ENCODE data around the gene ASTL. TPM values are rescaled to one million over a fixed set of nuclear protein-coding genes. Genes with fewer than 3 reads are reported as not detected.

ASTL gene
- total RNA-seq, 1 experiment from 2014 or later: 0.23 TPM

DNA sequence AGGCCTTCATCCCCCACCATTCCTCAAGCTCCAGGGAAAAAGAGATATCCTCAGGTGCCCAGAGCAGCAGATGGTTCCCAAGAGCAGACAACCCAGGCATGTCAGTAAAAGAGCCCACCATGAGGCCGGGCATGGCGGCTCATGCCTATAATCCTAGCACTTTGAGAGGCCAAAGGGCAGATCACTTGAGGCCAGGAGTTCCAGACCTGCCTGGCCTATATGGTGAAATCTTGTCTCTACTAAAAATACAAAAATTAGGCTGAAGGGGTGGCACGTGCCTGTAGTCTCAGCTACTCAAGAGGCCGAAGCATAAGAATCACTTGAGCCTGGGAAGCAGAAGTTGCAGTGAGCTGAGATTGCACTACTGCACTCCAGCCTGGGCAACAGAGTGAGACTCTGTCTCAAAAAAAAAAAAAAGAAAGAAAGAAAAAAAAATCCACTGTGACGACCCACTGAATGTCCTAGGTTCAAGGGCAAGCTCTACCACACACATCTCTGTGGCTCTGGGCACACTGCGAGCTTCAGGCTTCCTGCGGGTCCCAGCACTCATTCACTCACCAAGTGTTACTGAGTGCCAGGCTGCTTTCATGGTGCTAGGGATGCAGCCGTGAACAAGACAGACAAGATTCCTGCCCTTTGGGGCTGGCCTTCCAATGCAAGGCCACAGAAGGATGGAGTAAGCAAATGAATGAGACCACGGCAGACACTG is 13.4 kb upstream of the ASTL start:
- DNase-seq: no peak
- H3K27me3 Mint-ChIP-seq (ENCODE audit: insufficient read depth, unreplicated experiment): no peaks in the 10 kb centered on the region
- intact Hi-C loops (cut with micrococcal nuclease; ENCODE audit: unreplicated experiment): no loop called here
- Histone ChIP-seq H3K4me3 (ENCODE audit: low read depth, low read length) (no peak overlapping the region), H3K4me1 (no peaks in the 10 kb centered on the region), H3K9me3 (no peaks in the 10 kb centered on the region), H3K36me3 (ENCODE audit: control insufficient read depth, insufficient read depth, low read length) (no peaks in the 10 kb centered on the region), H3K27me3 (replicated peaks; ENCODE audit: control insufficient read depth, insufficient read depth, low read length) (no peaks in the 10 kb centered on the region)
- no peaks in the 10 kb centered on the region for H3K9me3 Mint-ChIP-seq (ENCODE audit: unreplicated experiment)
- CTCF ChIA-PET: interaction anchor here (2.1 kb wide), 1 partner anchor 23 kb away, joined by 6 read pairs; no protein-coding TSS in a partner anchor
- POLR2A ChIA-PET: interaction anchor here (0.5 kb wide), 1 partner anchor 57 kb away, joined by 3 read pairs; the partner anchor contains the start of gene STARD7
- H3K36me3 Mint-ChIP-seq (ENCODE audit: insufficient read depth, unreplicated experiment): no peaks in the 10 kb centered on the region
- no TSS peak for BruUV-seq (replicated peaks)
- no peak overlapping the region for H3K4me3 Mint-ChIP-seq (ENCODE audit: unreplicated experiment)
- TF ChIP-seq, protein P1, sequence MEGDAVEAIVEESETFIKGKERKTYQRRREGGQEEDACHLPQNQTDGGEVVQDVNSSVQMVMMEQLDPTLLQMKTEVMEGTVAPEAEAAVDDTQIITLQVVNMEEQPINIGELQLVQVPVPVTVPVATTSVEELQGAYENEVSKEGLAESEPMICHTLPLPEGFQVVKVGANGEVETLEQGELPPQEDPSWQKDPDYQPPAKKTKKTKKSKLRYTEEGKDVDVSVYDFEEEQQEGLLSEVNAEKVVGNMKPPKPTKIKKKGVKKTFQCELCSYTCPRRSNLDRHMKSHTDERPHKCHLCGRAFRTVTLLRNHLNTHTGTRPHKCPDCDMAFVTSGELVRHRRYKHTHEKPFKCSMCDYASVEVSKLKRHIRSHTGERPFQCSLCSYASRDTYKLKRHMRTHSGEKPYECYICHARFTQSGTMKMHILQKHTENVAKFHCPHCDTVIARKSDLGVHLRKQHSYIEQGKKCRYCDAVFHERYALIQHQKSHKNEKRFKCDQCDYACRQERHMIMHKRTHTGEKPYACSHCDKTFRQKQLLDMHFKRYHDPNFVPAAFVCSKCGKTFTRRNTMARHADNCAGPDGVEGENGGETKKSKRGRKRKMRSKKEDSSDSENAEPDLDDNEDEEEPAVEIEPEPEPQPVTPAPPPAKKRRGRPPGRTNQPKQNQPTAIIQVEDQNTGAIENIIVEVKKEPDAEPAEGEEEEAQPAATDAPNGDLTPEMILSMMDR (IDR thresholded peaks at IDR 0.05; ENCODE audit: insufficient read depth in 1 of 2, low read depth in 1 of 2, low read length in 1 of 2, severe bottlenecking in 1 of 2, unreplicated experiment in 1 of 2): no peak
- no peak overlapping the region for H3K27ac Mint-ChIP-seq (ENCODE audit: unreplicated experiment)
- H3K4me1 Mint-ChIP-seq (ENCODE audit: low read depth, unreplicated experiment): no peaks in the 10 kb centered on the region

DNA sequence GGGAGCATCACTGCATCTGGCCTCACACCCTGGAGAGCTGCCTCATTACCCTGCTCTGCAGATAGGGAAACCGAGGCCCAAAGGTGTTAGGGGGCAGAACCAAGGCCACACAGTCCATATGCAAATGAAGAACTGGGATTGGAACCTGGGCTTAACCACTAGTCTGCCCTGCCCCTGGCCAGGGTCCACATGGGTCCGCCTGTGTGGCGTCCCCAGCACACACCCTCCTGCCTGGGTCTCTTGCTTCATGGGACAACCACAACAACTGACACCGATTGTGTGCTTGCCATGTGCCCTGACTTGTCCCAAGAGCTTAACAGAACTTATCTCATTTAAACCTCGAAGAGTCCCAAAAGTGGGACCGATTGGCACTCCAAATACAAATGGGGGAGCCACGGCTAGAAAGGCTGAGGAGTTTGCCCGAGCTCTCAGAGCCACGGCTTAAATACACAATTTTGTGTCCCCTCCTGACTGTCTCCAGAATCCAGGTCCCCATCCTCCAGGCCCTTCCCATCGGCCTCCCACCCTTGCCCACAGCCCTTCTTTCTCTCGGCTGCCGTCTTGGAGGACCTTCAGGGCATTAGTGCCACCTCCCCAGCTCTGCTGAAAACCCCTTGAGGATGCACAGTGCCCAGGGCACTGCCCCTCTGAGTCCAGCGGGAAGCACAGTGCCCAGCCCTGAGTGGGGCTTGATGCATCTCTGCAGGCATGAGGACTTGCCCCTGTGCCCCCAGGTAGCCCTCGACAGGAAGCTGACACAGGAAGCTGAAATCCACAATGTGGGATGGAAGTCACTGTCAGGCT is 12.7 kb upstream of the ASTL start:
- intact Hi-C loops (cut with micrococcal nuclease; ENCODE audit: unreplicated experiment): no loop called here
- no peak overlapping the region for H3K4me3 ChIP-seq (ENCODE audit: low read depth, low read length)
- H3K9me3 ChIP-seq: no peaks in the 10 kb centered on the region
- POLR2A ChIA-PET: interaction anchor here (0.7 kb wide), 1 partner anchor 58 kb away, joined by 3 read pairs; the partner anchor contains the start of gene STARD7
- H3K27ac Mint-ChIP-seq (ENCODE audit: unreplicated experiment): no peak overlapping the region
- no peaks in the 10 kb centered on the region for H3K36me3 ChIP-seq (ENCODE audit: control insufficient read depth, insufficient read depth, low read length)
- no peak for DNase-seq
- no TSS peak for BruUV-seq (replicated peaks)
- TF ChIP-seq, protein P1 (IDR thresholded peaks at IDR 0.05; ENCODE audit: insufficient read depth in 1 of 2, low read depth in 1 of 2, low read length in 1 of 2, severe bottlenecking in 1 of 2, unreplicated experiment in 1 of 2): no peak
- H3K4me1 ChIP-seq: peaks cover 3% of the 10 kb centered on the region
- H3K27me3 Mint-ChIP-seq (ENCODE audit: insufficient read depth, unreplicated experiment): no peaks in the 10 kb centered on the region
- CTCF ChIA-PET: interaction anchor here (0.7 to 2.1 kb wide), 2 partner anchors 12 to 23 kb away, joined by 3 to 6 read pairs; partner anchors contain the start of gene ASTL
- no peaks in the 10 kb centered on the region for H3K27me3 ChIP-seq (replicated peaks; ENCODE audit: control insufficient read depth, insufficient read depth, low read length)
- no peak overlapping the region for H3K4me3 Mint-ChIP-seq (ENCODE audit: unreplicated experiment)
- no peaks in the 10 kb centered on the region for H3K36me3 Mint-ChIP-seq (ENCODE audit: insufficient read depth, unreplicated experiment)
- no peaks in the 10 kb centered on the region for H3K9me3 Mint-ChIP-seq (ENCODE audit: unreplicated experiment)
- no peaks in the 10 kb centered on the region for H3K4me1 Mint-ChIP-seq (ENCODE audit: low read depth, unreplicated experiment)

DNA sequence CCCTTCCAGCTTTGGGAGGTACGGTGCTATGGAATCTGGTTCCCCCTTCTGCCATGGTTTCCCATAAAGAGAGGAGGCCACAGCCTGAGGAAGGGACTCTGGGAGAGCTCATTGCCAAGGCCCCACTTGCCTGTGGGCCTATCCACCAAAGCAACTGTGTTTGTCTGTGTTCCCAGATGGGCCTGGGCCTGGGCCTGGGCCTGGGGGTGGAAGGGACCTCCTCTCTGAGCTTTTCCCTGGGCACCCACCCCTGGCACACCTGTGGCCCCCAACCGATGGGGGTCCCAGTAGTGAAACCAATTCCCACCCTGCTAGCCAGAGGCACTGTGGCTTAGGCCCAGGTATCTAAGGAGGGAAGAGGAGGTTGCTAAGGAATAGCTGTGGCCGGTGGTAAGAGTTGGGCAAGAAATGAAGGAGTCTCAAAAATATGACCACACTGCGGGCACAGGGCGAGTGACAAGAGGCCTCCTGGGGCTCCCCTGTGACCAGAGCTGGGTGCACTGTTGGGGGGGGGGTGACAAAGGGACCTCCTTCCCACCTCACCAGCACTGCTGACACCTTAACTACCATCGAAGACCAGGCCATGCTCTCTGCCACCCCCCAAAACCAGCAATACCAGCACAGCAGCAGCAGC is 11.8 kb upstream of the ASTL start:
- TF ChIP-seq, protein P1 (IDR thresholded peaks at IDR 0.05; ENCODE audit: insufficient read depth in 1 of 2, low read depth in 1 of 2, low read length in 1 of 2, severe bottlenecking in 1 of 2, unreplicated experiment in 1 of 2): no peak
- no peaks in the 10 kb centered on the region for H3K27me3 ChIP-seq (replicated peaks; ENCODE audit: control insufficient read depth, insufficient read depth, low read length)
- BruUV-seq (replicated peaks): no TSS peak
- no peak for DNase-seq
- Mint-ChIP-seq H3K9me3 (ENCODE audit: unreplicated experiment) (no peaks in the 10 kb centered on the region), H3K4me3 (ENCODE audit: unreplicated experiment) (no peak overlapping the region), H3K27me3 (ENCODE audit: insufficient read depth, unreplicated experiment) (no peaks in the 10 kb centered on the region), H3K27ac (ENCODE audit: unreplicated experiment) (no peak overlapping the region), H3K4me1 (ENCODE audit: low read depth, unreplicated experiment) (no peaks in the 10 kb centered on the region), H3K36me3 (ENCODE audit: insufficient read depth, unreplicated experiment) (no peaks in the 10 kb centered on the region)
- H3K36me3 ChIP-seq (ENCODE audit: control insufficient read depth, insufficient read depth, low read length): no peaks in the 10 kb centered on the region
- intact Hi-C loops (cut with micrococcal nuclease; ENCODE audit: unreplicated experiment): no loop called here
- no peak overlapping the region for H3K4me3 ChIP-seq (ENCODE audit: low read depth, low read length)
- POLR2A ChIA-PET: interaction anchor here (0.7 kb wide), 1 partner anchor 59 kb away, joined by 3 read pairs; the partner anchor contains the start of gene STARD7
- H3K9me3 ChIP-seq: no peaks in the 10 kb centered on the region
- H3K4me1 ChIP-seq: peaks cover 8% of the 10 kb centered on the region
- CTCF ChIA-PET: interaction anchor here (0.7 to 2.1 kb wide), 2 partner anchors 12 to 24 kb away, joined by 3 to 6 read pairs; partner anchors contain the start of gene ASTL
